ENCODE data around the gene CYP26C1. TPM values are rescaled to one million over a fixed set of nuclear protein-coding genes. Genes with fewer than 3 reads are reported as not detected.

The CYP26C1 gene
- total and polyA plus RNA-seq, 2 of the 13 experiments (the other 11 are each of a cell fraction or from before 2014, with no cell fraction given): 0.02 TPM; not detected in 1

GRCh38 chr10:93079663-93080349 lies 19.2 kb downstream of the CYP26C1 start:
- H3K27ac ChIP-seq (ENCODE audit: extremely low read length, insufficient read depth, low read length): no peak overlapping the region
- ChIA-PET CTCF (ENCODE audit: low intra/inter-chr PET ratio, low total read pairs) (interaction anchor here (1.3 to 3.5 kb wide), 3 partner anchors 73 to 273 kb away, joined by 3 to 20 read pairs (median 9); no protein-coding TSS in a partner anchor), POLR2A (no interaction called here)
- no peak for DNase-seq (ENCODE audit: low spot score)
- no peaks in the 10 kb centered on the region for H4K20me1 ChIP-seq (ENCODE audit: insufficient read depth, low read length)
- H3K4me3 ChIP-seq (replicated peaks in 1 of 3; ENCODE audit: insufficient read depth in 1 of 3, low read depth in 2 of 3, low read length in 3 of 3): no peak overlapping the region
- peaks cover under 1 to 22% of the 10 kb centered on the region in 2 experiments; a peak in 4 of 5 replicates for H3K27me3 ChIP-seq (ENCODE audit: control insufficient read depth in 1 of 2, insufficient read depth in 2 of 2, low read length in 2 of 2)
- H2AFZ ChIP-seq (ENCODE audit: low read length): no peak overlapping the region
- no TSS peak for BruUV-seq (replicated peaks)
- H3K4me2 ChIP-seq (ENCODE audit: low read depth, low read length): peak overlapping the region; percentile 33
- H3K9me3 ChIP-seq (ENCODE audit: low read length): no peaks in the 10 kb centered on the region
- H3K9ac ChIP-seq (ENCODE audit: insufficient read depth, low read depth, low read length): no peak overlapping the region
- H3K79me2 ChIP-seq (ENCODE audit: insufficient read depth, low read length): no peaks in the 10 kb centered on the region
- intact Hi-C loops (cut with micrococcal nuclease; ENCODE audit: unreplicated experiment): loop anchor here (1.0 to 10.0 kb wide), 3 partner anchors 195 to 272 kb away; no protein-coding TSS in a partner anchor
- ATAC-seq: no peak; the same call in 2 of the 3 replicates
- WGBS (ENCODE audit: low lambda C conversion rate): 49% methylated on average over 3 of the region's 9 CpGs
- no peak for FAIRE-seq
- in situ Hi-C loops (cut with HindIII; ENCODE audit: extremely low pct_ligation_motif_present, low pct_unique_long_range_greater_than_20kb): loop anchor here (5.0 to 10.0 kb wide), 2 partner anchors 215 to 272 kb away; no protein-coding TSS in a partner anchor
- TF ChIP-seq ZNF720 (CRISPR knock-in tag; IDR thresholded peaks at IDR 0.05) (no peak), ZNF709 (CRISPR knock-in tag; IDR thresholded peaks at IDR 0.05) (0 out of 2 replicates have a peak, but pooled peaks have one; percentile 34), CEBPB (IDR thresholded peaks at IDR 0.05; ENCODE audit: borderline replicate concordance, low read depth, low read length) (peak; percentile 81), TCF12 (IDR thresholded peaks at IDR 0.05) (no peak), TCF12 (CRISPR knock-in tag; IDR thresholded peaks at IDR 0.05) (no peak), ZBTB20 (CRISPR knock-in tag; IDR thresholded peaks at IDR 0.05; ENCODE audit: borderline replicate concordance, low read depth) (no peak), MED1 (CRISPR knock-in tag; IDR thresholded peaks at IDR 0.05) (no peak)
- TF ChIP-seq, protein P1, sequence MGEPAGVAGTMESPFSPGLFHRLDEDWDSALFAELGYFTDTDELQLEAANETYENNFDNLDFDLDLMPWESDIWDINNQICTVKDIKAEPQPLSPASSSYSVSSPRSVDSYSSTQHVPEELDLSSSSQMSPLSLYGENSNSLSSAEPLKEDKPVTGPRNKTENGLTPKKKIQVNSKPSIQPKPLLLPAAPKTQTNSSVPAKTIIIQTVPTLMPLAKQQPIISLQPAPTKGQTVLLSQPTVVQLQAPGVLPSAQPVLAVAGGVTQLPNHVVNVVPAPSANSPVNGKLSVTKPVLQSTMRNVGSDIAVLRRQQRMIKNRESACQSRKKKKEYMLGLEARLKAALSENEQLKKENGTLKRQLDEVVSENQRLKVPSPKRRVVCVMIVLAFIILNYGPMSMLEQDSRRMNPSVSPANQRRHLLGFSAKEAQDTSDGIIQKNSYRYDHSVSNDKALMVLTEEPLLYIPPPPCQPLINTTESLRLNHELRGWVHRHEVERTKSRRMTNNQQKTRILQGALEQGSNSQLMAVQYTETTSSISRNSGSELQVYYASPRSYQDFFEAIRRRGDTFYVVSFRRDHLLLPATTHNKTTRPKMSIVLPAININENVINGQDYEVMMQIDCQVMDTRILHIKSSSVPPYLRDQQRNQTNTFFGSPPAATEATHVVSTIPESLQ (CRISPR knock-in tag; conservative IDR thresholded peaks at IDR 0.05): no peak
- H3K36me3 ChIP-seq (replicated peaks in 1 of 2; ENCODE audit: control insufficient read depth in 1 of 2, insufficient read depth in 2 of 2, low read length in 2 of 2): no peaks in the 10 kb centered on the region
- H3K4me1 ChIP-seq (ENCODE audit: insufficient read depth, low read length): peaks cover 41% of the 10 kb centered on the region
